ENCODE measurements around the gene WDFY4.

WDFY4 gene

GRCh38 chr10:48805411-48805810 is 120.7 kb downstream of the WDFY4 start:
- DNase-seq (ENCODE audit: insufficient read length, low spot score) (no peak), FAIRE-seq (no peak)

- DNase-seq (ENCODE audit: insufficient read length, low spot score) (no peak), FAIRE-seq (no peak)
Observed at GRCh38 chr10:48805848-48806247, 121.2 kb downstream of the WDFY4 start.

GRCh38 chr10:48806342-48806741 is 121.7 kb downstream of the WDFY4 start:
- FAIRE-seq (no peak), DNase-seq (ENCODE audit: insufficient read length, low spot score) (no peak)

GRCh38 chr10:48807791-48808470 is 123.3 kb downstream of the WDFY4 start:
- DNase-seq (ENCODE audit: insufficient read length, low spot score) (no peak), FAIRE-seq (no peak)

GRCh38 chr10:48809261-48809660 is 124.6 kb downstream of the WDFY4 start:
- FAIRE-seq, result no peak
- no peak for DNase-seq (ENCODE audit: insufficient read length, low spot score)

GRCh38 chr10:48811461-48811860 is 126.8 kb downstream of the WDFY4 start:
- FAIRE-seq, result no peak
- no peak for DNase-seq (ENCODE audit: insufficient read length, low spot score)

- no peak for DNase-seq (ENCODE audit: insufficient read length, low spot score)
- no peak for FAIRE-seq
Observed at GRCh38 chr10:48811917-48812316, 127.2 kb downstream of the WDFY4 start.

GRCh38 chr10:48813291-48813690 is 128.6 kb downstream of the WDFY4 start:
- no peak for DNase-seq (ENCODE audit: insufficient read length, low spot score)

GRCh38 chr10:48813825-48814224 is 129.2 kb downstream of the WDFY4 start:
- FAIRE-seq (no peak), DNase-seq (ENCODE audit: insufficient read length, low spot score) (no peak)

More at GRCh38 chr10:48813291-48813690, 128.6 kb downstream of the WDFY4 start:
- FAIRE-seq, result no peak

GRCh38 chr10:48814933-48815332 is 130.3 kb downstream of the WDFY4 start:
- FAIRE-seq, result no peak

GRCh38 chr10:48817141-48817540 is 132.5 kb downstream of the WDFY4 start:
- no peak for FAIRE-seq
- no peak for DNase-seq (ENCODE audit: insufficient read length, low spot score)

More at GRCh38 chr10:48814933-48815332, 130.3 kb downstream of the WDFY4 start:
- DNase-seq (ENCODE audit: insufficient read length, low spot score), result no peak

- no peak for FAIRE-seq
Observed at GRCh38 chr10:48818081-48818480, 133.4 kb downstream of the WDFY4 start.

GRCh38 chr10:48818861-48819520 is 134.3 kb downstream of the WDFY4 start:
- DNase-seq (ENCODE audit: insufficient read length, low spot score), result no peak
- no peak for FAIRE-seq

More at GRCh38 chr10:48818081-48818480, 133.4 kb downstream of the WDFY4 start:
- DNase-seq (ENCODE audit: insufficient read length, low spot score), result no peak

GRCh38 chr10:48819783-48820182 is 135.1 kb downstream of the WDFY4 start:
- FAIRE-seq (no peak), DNase-seq (ENCODE audit: insufficient read length, low spot score) (no peak)

GRCh38 chr10:48820231-48820630 is 135.6 kb downstream of the WDFY4 start:
- no peak for FAIRE-seq
- DNase-seq (ENCODE audit: insufficient read length, low spot score), result no peak

GRCh38 chr10:48820699-48821098 is 136.0 kb downstream of the WDFY4 start:
- no peak for DNase-seq (ENCODE audit: insufficient read length, low spot score)
- no peak for FAIRE-seq

- FAIRE-seq (no peak), DNase-seq (ENCODE audit: insufficient read length, low spot score) (no peak)
Observed at GRCh38 chr10:48821111-48821510, 136.4 kb downstream of the WDFY4 start.

GRCh38 chr10:48821692-48822091 is 137.0 kb downstream of the WDFY4 start:
- no peak for DNase-seq (ENCODE audit: insufficient read length, low spot score)
- FAIRE-seq, result no peak

- FAIRE-seq, result no peak
- DNase-seq (ENCODE audit: insufficient read length, low spot score), result no peak
Observed at GRCh38 chr10:48833674-48834073, 149.0 kb downstream of the WDFY4 start.

- FAIRE-seq (no peak), DNase-seq (ENCODE audit: insufficient read length, low spot score) (no peak)
Observed at GRCh38 chr10:48834189-48834965, 149.7 kb downstream of the WDFY4 start.

GRCh38 chr10:48835781-48836180 is 151.1 kb downstream of the WDFY4 start:
- no peak for DNase-seq (ENCODE audit: insufficient read length, low spot score)
- no peak for FAIRE-seq

GRCh38 chr10:48836605-48837004 is 151.9 kb downstream of the WDFY4 start:
- FAIRE-seq, result no peak
- no peak for DNase-seq (ENCODE audit: insufficient read length, low spot score)
